HCT116 (cell line): ENCODE results near the gene RAPGEF2. TPM values are rescaled to one million over a fixed set of nuclear protein-coding genes. Genes with fewer than 3 reads are reported as not detected.

Source experiments
- ATAC-seq: fragments of 200-7000 bp; cut with Tn5 transposase; 2 replicates; pipeline ENCODE4 v1.9.1; 2020; ENCODE audit warnings: mild to moderate bottlenecking, moderate library complexity
- BruUV-seq: library from RNA; stranded (reverse); fragments of 400-500 nt; replicated peaks from 2 replicates; lab custom pipeline; 2021; lab: Mats Ljungman, UMichigan
- CTCF ChIA-PET: fragments of 300-600 bp; sonication (Branson Sonifier 250); formaldehyde crosslinking; loops from one replicate; lab custom pipeline; 2021; ENCODE audit warnings: antibody characterized with exemption; lab: Charles Lee
- POLR2A ChIA-PET: fragments of 300-600, 350-600 bp; sonication (Branson Sonifier 250); formaldehyde crosslinking; loops from one replicate; lab custom pipeline; 2021; ENCODE audit warnings: antibody characterized with exemption; lab: Charles Lee
- RAD21 ChIA-PET, 2 experiments: fragments of 300-600 bp; sonication (Branson Sonifier 250); formaldehyde crosslinking; loops; one replicate each; lab custom pipeline; 2023; ENCODE audit warnings: low total read pairs in 2 of 2; ENCODE audit not compliant: uncharacterized antibody in 2 of 2, unreplicated experiment in 2 of 2, low non-redundant PET in 1 of 2; lab: Charles Lee
- DNase-seq: peaks from one replicate; pipeline ENCODE4 v3.0.0-alpha.2; 2010; ENCODE audit warnings: low read depth, low spot score
- H2AFZ ChIP-seq: fragments of 200-600 bp; shearing (Covaris generic), sonication (generic); 2 replicates; pipeline ENCODE4 v1.6.1; 2017; ENCODE audit warnings: low read depth, mixed run types, mixed read lengths, antibody characterized with exemption, low read length; ENCODE audit not compliant: poor library complexity, severe bottlenecking
- H3K27ac ChIP-seq: 2 replicates; pipeline ENCODE4 v1.5.1; 2012; ENCODE audit warnings: low read depth, low read length
- H3K27me3 ChIP-seq: fragments of 200-600 bp; sonication (generic); 2 replicates; pipeline ENCODE4 v1.6.1; 2016; ENCODE audit warnings: mixed run types, low read length, mixed read lengths; ENCODE audit not compliant: insufficient read depth
- H3K36me3 ChIP-seq, 2 experiments: fragments of 200-500 bp in 1 of 2; fragments of 200-600 bp in 1 of 2; sonication (Bioruptor generic) in 1 of 2; sonication (generic) in 1 of 2; 2 replicates each; pipeline versions ENCODE4 v1.5.1 to v1.6.1; 2014 to 2016; ENCODE audit warnings: low read length in 2 of 2, inconsistent platforms in 1 of 2, mixed read lengths in 1 of 2, mixed run types in 1 of 2; ENCODE audit not compliant: insufficient read depth in 2 of 2, control insufficient read depth in 1 of 2
- H3K4me1 ChIP-seq, 2 experiments: fragments of 200-600 bp in 1 of 2; sonication (generic) in 1 of 2; 2 replicates each; pipeline versions ENCODE4 v1.5.1 to v1.6.1; 2012 to 2017; ENCODE audit warnings: low read length in 2 of 2, inconsistent platforms in 1 of 2, mild to moderate bottlenecking in 1 of 2, mixed read lengths in 1 of 2, mixed run types in 1 of 2, moderate library complexity in 1 of 2; ENCODE audit not compliant: insufficient read depth in 2 of 2, control insufficient read depth in 1 of 2
- H3K4me2 ChIP-seq: fragments of 200-600 bp; sonication (generic); 2 replicates; pipeline ENCODE4 v1.6.1; 2017; ENCODE audit warnings: mixed run types, low read length, mixed read lengths
- H3K4me3 ChIP-seq, 2 experiments: fragments of 200-600 bp in 1 of 2; sonication (generic) in 1 of 2; replicated peaks in 1 of 2; 2 replicates each; pipeline ENCODE4 v1.5.1; 2011 to 2016; ENCODE audit warnings: low read length in 2 of 2, control low read depth in 1 of 2, low read depth in 1 of 2, mild to moderate bottlenecking in 1 of 2, mixed read lengths in 1 of 2, mixed run types in 1 of 2
- H3K79me2 ChIP-seq: fragments of 200-600 bp; sonication (generic); 2 replicates; pipeline ENCODE4 v1.6.1; 2017; ENCODE audit warnings: mild to moderate bottlenecking, mixed run types, low read length, moderate library complexity, mixed read lengths; ENCODE audit not compliant: insufficient read depth
- H3K9ac ChIP-seq: fragments of 200-600 bp; sonication (generic); 2 replicates; pipeline ENCODE4 v1.6.1; 2016; ENCODE audit warnings: low read length, mixed read lengths
- H3K9me2 ChIP-seq: fragments of 200-600 bp; sonication (generic), shearing (Covaris generic); 2 replicates; pipeline ENCODE4 v1.6.1; 2017; ENCODE audit warnings: mixed run types, mild to moderate bottlenecking, moderate library complexity; ENCODE audit not compliant: insufficient read depth
- H3K9me3 ChIP-seq, 2 experiments: fragments of 200-500 bp in 1 of 2; fragments of 200-600 bp in 1 of 2; sonication (Bioruptor generic) in 1 of 2; sonication (generic) in 1 of 2; 2 replicates each; pipeline ENCODE4 v1.6.1; 2014 to 2017; ENCODE audit warnings: low read length in 2 of 2, mixed read lengths in 2 of 2, inconsistent platforms in 1 of 2, low read depth in 1 of 2, mild to moderate bottlenecking in 1 of 2, mixed run types in 1 of 2, moderate library complexity in 1 of 2; ENCODE audit not compliant: control insufficient read depth in 1 of 2, insufficient read depth in 1 of 2
- H4K20me1 ChIP-seq: fragments of 200-600 bp; sonication (generic), shearing (Covaris generic); 2 replicates; pipeline ENCODE4 v1.6.1; 2017; ENCODE audit warnings: mixed run types, mild to moderate bottlenecking, moderate library complexity; ENCODE audit not compliant: insufficient read depth
- CEBPB ChIP-seq: IDR thresholded peaks from 2 replicates; pipeline ENCODE4 v1.6.1; 2012; ENCODE audit warnings: low read depth
- EGR1 ChIP-seq: IDR thresholded peaks from 2 replicates; pipeline ENCODE4 v1.6.1; 2012; ENCODE audit warnings: low read depth
- FOSL1 ChIP-seq: IDR thresholded peaks from 2 replicates; pipeline ENCODE4 v1.6.1; 2012; ENCODE audit warnings: low read depth
- MAX ChIP-seq: IDR thresholded peaks from 2 replicates; pipeline ENCODE4 v1.6.1; 2012
- POLR2A ChIP-seq: IDR thresholded peaks from 2 replicates; pipeline ENCODE4 v1.7.0; 2011; ENCODE audit warnings: borderline replicate concordance; ENCODE audit not compliant: insufficient read depth, insufficient read length; ENCODE audit errors: extremely low read depth
- POLR2AphosphoS5 ChIP-seq: IDR thresholded peaks from 2 replicates; pipeline ENCODE4 v1.6.1; 2011; ENCODE audit warnings: mild to moderate bottlenecking, low read depth, low read length, moderate library complexity
- RAD21 ChIP-seq: IDR thresholded peaks from 2 replicates; pipeline ENCODE4 v1.6.1; 2012; ENCODE audit warnings: low read depth, mild to moderate bottlenecking
- REST ChIP-seq: IDR thresholded peaks from 2 replicates; pipeline ENCODE4 v1.6.1; 2012; ENCODE audit warnings: low read depth
- SIN3A ChIP-seq: IDR thresholded peaks from 2 replicates; pipeline ENCODE4 v1.6.1; 2012; ENCODE audit warnings: low read depth
- SP1 ChIP-seq: IDR thresholded peaks from 2 replicates; pipeline ENCODE4 v1.6.1; 2012; ENCODE audit warnings: low read depth
- SRF ChIP-seq: IDR thresholded peaks from 2 replicates; pipeline ENCODE4 v1.6.1; 2012; ENCODE audit warnings: low read depth
- YY1 ChIP-seq: IDR thresholded peaks from 2 replicates; pipeline ENCODE4 v1.6.1; 2011; ENCODE audit warnings: low read length, low read depth, moderate library complexity, mild to moderate bottlenecking; ENCODE audit not compliant: insufficient replicate concordance; ENCODE audit errors: extremely low read depth
- ZBTB33 ChIP-seq: IDR thresholded peaks from 2 replicates; pipeline ENCODE4 v1.6.1; 2011; ENCODE audit warnings: mild to moderate bottlenecking, low read length, moderate library complexity; ENCODE audit not compliant: insufficient replicate concordance; ENCODE audit errors: extremely low read depth
- ZFX ChIP-seq: fragments of 450-650 bp; IDR thresholded peaks from 2 replicates; pipeline ENCODE4 v1.6.1; 2017
- ZNF274 ChIP-seq: fragments of 200-500 bp; sonication (Bioruptor generic); IDR thresholded peaks from 2 replicates; pipeline ENCODE4 v1.6.1; 2014; ENCODE audit warnings: mild to moderate bottlenecking, low read depth, low read length, inconsistent platforms
- intact Hi-C: fragments of 100-400 bp; cut with micrococcal nuclease; formaldehyde crosslinking; loops from 2 replicates; pipeline ENCODE4 v1.10.0; 2022
- total RNA-seq: library from RNA; stranded (reverse); gene quantifications from one replicate; pipeline ENCODE4 v1.2.1, GENCODE V29; 2021; ENCODE audit not compliant: unreplicated experiment

Gene RAPGEF2
- total RNA-seq, 1 experiment from 2014 or later = 21.2 TPM

GRCh38 chr4:159117564-159117963, 14.7 kb downstream of the RAPGEF2 start:
- ChIA-PET CTCF (no interaction called here), POLR2A (no interaction called here), RAD21 (no interaction called here)
- Histone ChIP-seq H3K4me3 (no peak overlapping the region), H3K4me2 (no peak overlapping the region), H4K20me1 (no peaks in the 10 kb centered on the region), H3K27ac (no peak overlapping the region), H3K36me3 (no peaks in the 10 kb centered on the region), H3K9ac (no peak overlapping the region), H3K4me1 (0 out of 4 replicates have a peak, but pooled peaks cover 0 to 4% of the 10 kb centered on the region in 2 experiments), H2AFZ (no peak overlapping the region)
- BruUV-seq = no TSS peak
- intact Hi-C loops = no loop called here
- no peak for ATAC-seq
- TF ChIP-seq REST = no peak
- TF ChIP-seq MAX = no peak
- TF ChIP-seq YY1 = no peak
- no peak for TF ChIP-seq POLR2A
- no peak for TF ChIP-seq SRF
- TF ChIP-seq ZFX = no peak
- TF ChIP-seq SIN3A = no peak
- TF ChIP-seq RAD21 = no peak
- TF ChIP-seq CEBPB = no peak
- TF ChIP-seq FOSL1 = no peak
- no peak for TF ChIP-seq ZBTB33
- TF ChIP-seq EGR1 = no peak
- no peak for TF ChIP-seq ZNF274
- TF ChIP-seq SP1 = no peak
- no peak for TF ChIP-seq POLR2AphosphoS5
- TF ChIP-seq, all 23 proteins: peak for 0
- DNase-seq = no peak
- Histone ChIP-seq H3K27me3 (no peaks in the 10 kb centered on the region), H3K9me3 (no peaks in the 10 kb centered on the region), H3K79me2 (peaks cover 8% of the 10 kb centered on the region; the same call in 1 of the 2 replicates), H3K9me2 (no peaks in the 10 kb centered on the region)
